Bronchial epithelial cell (primary cell): ENCODE measurements around the gene GBP7. TPM values are rescaled to one million over a fixed set of nuclear protein-coding genes. Genes with fewer than 3 reads are reported as not detected.

Experiments
- DNase-seq: peaks from one replicate; pipeline ENCODE4 v3.0.0-alpha.2; 2010; ENCODE audit warnings: low read depth
- FAIRE-seq: peaks from 2 replicates; lab custom pipeline; 2011; peaks lifted over from hg19 to GRCh38; lab: Jason Lieb, UNC
- H3K27me3 ChIP-seq: 2 replicates; pipeline ENCODE4 v1.5.1; 2011; ENCODE audit warnings: low read length; ENCODE audit not compliant: control insufficient read depth, insufficient read depth
- H3K36me3 ChIP-seq: 2 replicates; pipeline ENCODE4 v1.5.1; 2011; ENCODE audit warnings: low read length; ENCODE audit not compliant: control insufficient read depth, insufficient read depth
- H3K4me3 ChIP-seq: 2 replicates; pipeline ENCODE4 v1.5.1; 2011; ENCODE audit warnings: mild to moderate bottlenecking, low read depth, low read length, control low read depth
- CTCF ChIP-seq: IDR thresholded peaks from 2 replicates; pipeline ENCODE4 v1.5.1; 2011; ENCODE audit warnings: mild to moderate bottlenecking, moderate library complexity, low read length, control low read depth, inconsistent platforms; ENCODE audit not compliant: insufficient read depth, severe bottlenecking
- total RNA-seq: library from RNA; depleted of rRNA; stranded (reverse); fragments of >200 nt; gene quantifications from 2 replicates; pipeline ENCODE4 v1.2.1, GENCODE V29; 2014

The GBP7 gene
- total RNA-seq, 1 donor from 2014 or later, result not detected

GRCh38 chr1:89121641-89122040 lies 54.2 kb downstream of the GBP7 start:
- TF ChIP-seq CTCF, result no peak
- H3K4me3 ChIP-seq, result no peak overlapping the region
- H3K36me3 ChIP-seq, result no peaks in the 10 kb centered on the region
- FAIRE-seq (no peak), DNase-seq (no peak)
- no peaks in the 10 kb centered on the region for H3K27me3 ChIP-seq

- Histone ChIP-seq H3K36me3 (no peaks in the 10 kb centered on the region), H3K4me3 (no peak overlapping the region), H3K27me3 (no peaks in the 10 kb centered on the region)
- DNase-seq, result no peak
- no peak for FAIRE-seq
- TF ChIP-seq CTCF, result no peak
These were observed 61.1 kb downstream of the GBP7 start for GRCh38 chr1:89114662-89115061.

GRCh38 chr1:89112871-89113613 lies 62.8 kb downstream of the GBP7 start:
- Histone ChIP-seq H3K4me3 (no peak overlapping the region), H3K27me3 (no peaks in the 10 kb centered on the region), H3K36me3 (no peaks in the 10 kb centered on the region)
- FAIRE-seq (no peak), DNase-seq (no peak)
- TF ChIP-seq CTCF, result no peak

- FAIRE-seq (no peak), DNase-seq (no peak)
- H3K27me3 ChIP-seq, result no peaks in the 10 kb centered on the region
- TF ChIP-seq CTCF, result no peak
- H3K4me3 ChIP-seq, result no peak overlapping the region
- H3K36me3 ChIP-seq, result no peaks in the 10 kb centered on the region
These were observed 71.1 kb downstream of the GBP7 start for GRCh38 chr1:89104687-89105086.

GRCh38 chr1:89104147-89104546 lies 71.7 kb downstream of the GBP7 start:
- TF ChIP-seq CTCF, result no peak
- H3K4me3 ChIP-seq, result no peak overlapping the region
- FAIRE-seq (no peak), DNase-seq (peak; percentile 44)
- H3K36me3 ChIP-seq, result no peaks in the 10 kb centered on the region
- no peaks in the 10 kb centered on the region for H3K27me3 ChIP-seq

- no peak for DNase-seq
- no peaks in the 10 kb centered on the region for H3K27me3 ChIP-seq
- H3K36me3 ChIP-seq, result no peaks in the 10 kb centered on the region
- H3K4me3 ChIP-seq, result no peak overlapping the region
- TF ChIP-seq CTCF, result no peak
- FAIRE-seq, result no peak
These were observed 73.8 kb downstream of the GBP7 start for GRCh38 chr1:89102021-89102420.
